HCT116 (cell line): ENCODE measurements around the gene ADGRB3. TPM values are rescaled to one million over a fixed set of nuclear protein-coding genes. Genes with fewer than 3 reads are reported as not detected.

Source experiments
- ATAC-seq: fragments of 200-7000 bp; cut with Tn5 transposase; 2 replicates; pipeline ENCODE4 v1.9.1; 2020; ENCODE audit warnings: mild to moderate bottlenecking, moderate library complexity
- BruUV-seq: library from RNA; stranded (reverse); fragments of 400-500 nt; replicated peaks from 2 replicates; lab custom pipeline; 2021; lab: Mats Ljungman, UMichigan
- CTCF ChIA-PET: fragments of 300-600 bp; sonication (Branson Sonifier 250); formaldehyde crosslinking; loops from one replicate; lab custom pipeline; 2021; ENCODE audit warnings: antibody characterized with exemption; lab: Charles Lee
- POLR2A ChIA-PET: fragments of 300-600, 350-600 bp; sonication (Branson Sonifier 250); formaldehyde crosslinking; loops from one replicate; lab custom pipeline; 2021; ENCODE audit warnings: antibody characterized with exemption; lab: Charles Lee
- RAD21 ChIA-PET, 2 experiments: fragments of 300-600 bp; sonication (Branson Sonifier 250); formaldehyde crosslinking; loops; one replicate each; lab custom pipeline; 2023; ENCODE audit warnings: low total read pairs in 2 of 2; ENCODE audit not compliant: uncharacterized antibody in 2 of 2, unreplicated experiment in 2 of 2, low non-redundant PET in 1 of 2; lab: Charles Lee
- DNase-seq: peaks from one replicate; pipeline ENCODE4 v3.0.0-alpha.2; 2010; ENCODE audit warnings: low read depth, low spot score
- H2AFZ ChIP-seq: fragments of 200-600 bp; shearing (Covaris generic), sonication (generic); 2 replicates; pipeline ENCODE4 v1.6.1; 2017; ENCODE audit warnings: low read depth, mixed run types, mixed read lengths, antibody characterized with exemption, low read length; ENCODE audit not compliant: poor library complexity, severe bottlenecking
- H3K27ac ChIP-seq: 2 replicates; pipeline ENCODE4 v1.5.1; 2012; ENCODE audit warnings: low read depth, low read length
- H3K27me3 ChIP-seq: fragments of 200-600 bp; sonication (generic); 2 replicates; pipeline ENCODE4 v1.6.1; 2016; ENCODE audit warnings: mixed run types, low read length, mixed read lengths; ENCODE audit not compliant: insufficient read depth
- H3K36me3 ChIP-seq, 2 experiments: fragments of 200-500 bp in 1 of 2; fragments of 200-600 bp in 1 of 2; sonication (Bioruptor generic) in 1 of 2; sonication (generic) in 1 of 2; 2 replicates each; pipeline versions ENCODE4 v1.5.1 to v1.6.1; 2014 to 2016; ENCODE audit warnings: low read length in 2 of 2, inconsistent platforms in 1 of 2, mixed read lengths in 1 of 2, mixed run types in 1 of 2; ENCODE audit not compliant: insufficient read depth in 2 of 2, control insufficient read depth in 1 of 2
- H3K4me1 ChIP-seq, 2 experiments: fragments of 200-600 bp in 1 of 2; sonication (generic) in 1 of 2; 2 replicates each; pipeline versions ENCODE4 v1.5.1 to v1.6.1; 2012 to 2017; ENCODE audit warnings: low read length in 2 of 2, inconsistent platforms in 1 of 2, mild to moderate bottlenecking in 1 of 2, mixed read lengths in 1 of 2, mixed run types in 1 of 2, moderate library complexity in 1 of 2; ENCODE audit not compliant: insufficient read depth in 2 of 2, control insufficient read depth in 1 of 2
- H3K4me2 ChIP-seq: fragments of 200-600 bp; sonication (generic); 2 replicates; pipeline ENCODE4 v1.6.1; 2017; ENCODE audit warnings: mixed run types, low read length, mixed read lengths
- H3K4me3 ChIP-seq, 2 experiments: fragments of 200-600 bp in 1 of 2; sonication (generic) in 1 of 2; replicated peaks in 1 of 2; 2 replicates each; pipeline ENCODE4 v1.5.1; 2011 to 2016; ENCODE audit warnings: low read length in 2 of 2, control low read depth in 1 of 2, low read depth in 1 of 2, mild to moderate bottlenecking in 1 of 2, mixed read lengths in 1 of 2, mixed run types in 1 of 2
- H3K79me2 ChIP-seq: fragments of 200-600 bp; sonication (generic); 2 replicates; pipeline ENCODE4 v1.6.1; 2017; ENCODE audit warnings: mild to moderate bottlenecking, mixed run types, low read length, moderate library complexity, mixed read lengths; ENCODE audit not compliant: insufficient read depth
- H3K9ac ChIP-seq: fragments of 200-600 bp; sonication (generic); 2 replicates; pipeline ENCODE4 v1.6.1; 2016; ENCODE audit warnings: low read length, mixed read lengths
- H3K9me2 ChIP-seq: fragments of 200-600 bp; sonication (generic), shearing (Covaris generic); 2 replicates; pipeline ENCODE4 v1.6.1; 2017; ENCODE audit warnings: mixed run types, mild to moderate bottlenecking, moderate library complexity; ENCODE audit not compliant: insufficient read depth
- H3K9me3 ChIP-seq, 2 experiments: fragments of 200-500 bp in 1 of 2; fragments of 200-600 bp in 1 of 2; sonication (Bioruptor generic) in 1 of 2; sonication (generic) in 1 of 2; 2 replicates each; pipeline ENCODE4 v1.6.1; 2014 to 2017; ENCODE audit warnings: low read length in 2 of 2, mixed read lengths in 2 of 2, inconsistent platforms in 1 of 2, low read depth in 1 of 2, mild to moderate bottlenecking in 1 of 2, mixed run types in 1 of 2, moderate library complexity in 1 of 2; ENCODE audit not compliant: control insufficient read depth in 1 of 2, insufficient read depth in 1 of 2
- H4K20me1 ChIP-seq: fragments of 200-600 bp; sonication (generic), shearing (Covaris generic); 2 replicates; pipeline ENCODE4 v1.6.1; 2017; ENCODE audit warnings: mixed run types, mild to moderate bottlenecking, moderate library complexity; ENCODE audit not compliant: insufficient read depth
- ATF3 ChIP-seq: IDR thresholded peaks from 2 replicates; pipeline ENCODE4 v1.6.1; 2012
- CEBPB ChIP-seq: IDR thresholded peaks from 2 replicates; pipeline ENCODE4 v1.6.1; 2012; ENCODE audit warnings: low read depth
- CTCF ChIP-seq, 3 experiments: fragments of 200-600 bp in 1 of 3; sonication (generic) in 1 of 3; IDR thresholded peaks in 2 of 3; conservative IDR thresholded peaks in 1 of 3; 2 replicates each; pipeline ENCODE4 v1.5.1; 2012 to 2017; ENCODE audit warnings: low read depth in 2 of 3, low read length in 2 of 3, antibody characterized with exemption in 1 of 3, borderline replicate concordance in 1 of 3, control low read depth in 1 of 3, mild to moderate bottlenecking in 1 of 3, mixed read lengths in 1 of 3, mixed run types in 1 of 3, moderate library complexity in 1 of 3; ENCODE audit not compliant: insufficient read depth in 1 of 3
- ELF1 ChIP-seq: IDR thresholded peaks from 2 replicates; pipeline ENCODE4 v1.6.1; 2012; ENCODE audit warnings: low read depth, borderline replicate concordance
- FOSL1 ChIP-seq: IDR thresholded peaks from 2 replicates; pipeline ENCODE4 v1.6.1; 2012; ENCODE audit warnings: low read depth
- JUND ChIP-seq: IDR thresholded peaks from 2 replicates; pipeline ENCODE4 v1.6.1; 2012
- MAX ChIP-seq: IDR thresholded peaks from 2 replicates; pipeline ENCODE4 v1.6.1; 2012
- POLR2A ChIP-seq: IDR thresholded peaks from 2 replicates; pipeline ENCODE4 v1.7.0; 2011; ENCODE audit warnings: borderline replicate concordance; ENCODE audit not compliant: insufficient read depth, insufficient read length; ENCODE audit errors: extremely low read depth
- POLR2AphosphoS5 ChIP-seq: IDR thresholded peaks from 2 replicates; pipeline ENCODE4 v1.6.1; 2011; ENCODE audit warnings: mild to moderate bottlenecking, low read depth, low read length, moderate library complexity
- RAD21 ChIP-seq: IDR thresholded peaks from 2 replicates; pipeline ENCODE4 v1.6.1; 2012; ENCODE audit warnings: low read depth, mild to moderate bottlenecking
- REST ChIP-seq: IDR thresholded peaks from 2 replicates; pipeline ENCODE4 v1.6.1; 2012; ENCODE audit warnings: low read depth
- SRF ChIP-seq: IDR thresholded peaks from 2 replicates; pipeline ENCODE4 v1.6.1; 2012; ENCODE audit warnings: low read depth
- ZBTB33 ChIP-seq: IDR thresholded peaks from 2 replicates; pipeline ENCODE4 v1.6.1; 2011; ENCODE audit warnings: mild to moderate bottlenecking, low read length, moderate library complexity; ENCODE audit not compliant: insufficient replicate concordance; ENCODE audit errors: extremely low read depth
- ZFX ChIP-seq: fragments of 450-650 bp; IDR thresholded peaks from 2 replicates; pipeline ENCODE4 v1.6.1; 2017
- intact Hi-C: fragments of 100-400 bp; cut with micrococcal nuclease; formaldehyde crosslinking; loops from 2 replicates; pipeline ENCODE4 v1.10.0; 2022
- total RNA-seq: library from RNA; stranded (reverse); gene quantifications from one replicate; pipeline ENCODE4 v1.2.1, GENCODE V29; 2021; ENCODE audit not compliant: unreplicated experiment

The ADGRB3 gene
- total RNA-seq, 1 experiment from 2014 or later: not detected

GRCh38 chr6:69422475-69422874 is 787.4 kb downstream of the ADGRB3 start:
- TF ChIP-seq ZFX (no peak), POLR2AphosphoS5 (no peak), SRF (no peak), CTCF (IDR thresholded peaks at IDR 0.05 in 2 of 3, conservative IDR thresholded peaks at IDR 0.05 in 1 of 3; ENCODE audit: borderline replicate concordance in 1 of 3, insufficient read depth in 1 of 3, low read depth in 2 of 3, low read length in 2 of 3) (no peak), RAD21 (no peak), MAX (no peak), POLR2A (no peak), ELF1 (no peak), CEBPB (no peak), FOSL1 (no peak), ZBTB33 (no peak), ATF3 (no peak), REST (no peak), JUND (no peak)
- ChIA-PET RAD21 (no interaction called here), CTCF (no interaction called here), POLR2A (no interaction called here)
- no peaks in the 10 kb centered on the region for H4K20me1 ChIP-seq
- ATAC-seq (no peak), DNase-seq (no peak)
- H3K9ac ChIP-seq: no peak overlapping the region
- no peak overlapping the region for H3K27ac ChIP-seq
- no peaks in the 10 kb centered on the region for H3K4me1 ChIP-seq
- peaks cover 3 to 9% of the 10 kb centered on the region in 2 experiments; a peak in 2 of 4 replicates for H3K9me3 ChIP-seq
- no peak overlapping the region for H2AFZ ChIP-seq
- intact Hi-C loops: no loop called here
- H3K4me2 ChIP-seq: no peak overlapping the region
- no peaks in the 10 kb centered on the region for H3K9me2 ChIP-seq
- no peaks in the 10 kb centered on the region for H3K27me3 ChIP-seq
- BruUV-seq: no TSS peak
- no peaks in the 10 kb centered on the region for H3K36me3 ChIP-seq
- H3K79me2 ChIP-seq: no peaks in the 10 kb centered on the region
- no peak overlapping the region for H3K4me3 ChIP-seq
